Measurements from ENCODE around the gene SLC26A9.

DNA sequence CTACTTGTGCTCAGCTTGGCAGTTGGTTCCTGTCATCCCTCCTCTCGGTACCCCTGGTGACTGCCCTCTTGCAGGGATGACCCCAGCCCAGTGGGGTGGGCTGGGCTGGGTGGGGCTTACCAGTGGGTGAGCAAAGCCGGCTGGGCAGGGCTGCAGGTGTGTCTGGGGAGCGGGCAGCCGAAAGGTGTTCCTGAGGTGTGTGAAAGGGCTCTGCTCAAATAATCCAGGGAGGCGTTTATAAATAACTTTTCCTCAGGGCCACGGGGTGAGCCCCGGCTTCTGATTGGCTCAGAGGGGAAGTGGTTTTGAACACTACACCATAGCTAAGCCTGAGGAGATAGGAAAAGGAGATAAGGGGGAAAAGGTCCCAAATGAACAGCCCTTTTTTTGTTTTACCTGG, at the start of gene SLC26A9:
- no peak for TF ChIP-seq EP300 (IDR thresholded peaks at IDR 0.05; ENCODE audit: borderline replicate concordance)
- no peak for TF ChIP-seq EGR1 (IDR thresholded peaks at IDR 0.05)
- no peak for TF ChIP-seq RAD21 (IDR thresholded peaks at IDR 0.05; ENCODE audit: low read depth)
- no peak for TF ChIP-seq TEAD4 (IDR thresholded peaks at IDR 0.05)
- TF ChIP-seq ZBTB7A (IDR thresholded peaks at IDR 0.05; ENCODE audit: low read depth) = no peak
- TF ChIP-seq, protein P1, sequence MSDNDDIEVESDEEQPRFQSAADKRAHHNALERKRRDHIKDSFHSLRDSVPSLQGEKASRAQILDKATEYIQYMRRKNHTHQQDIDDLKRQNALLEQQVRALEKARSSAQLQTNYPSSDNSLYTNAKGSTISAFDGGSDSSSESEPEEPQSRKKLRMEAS (IDR thresholded peaks at IDR 0.05) = no peak
- TF ChIP-seq, protein P2, sequence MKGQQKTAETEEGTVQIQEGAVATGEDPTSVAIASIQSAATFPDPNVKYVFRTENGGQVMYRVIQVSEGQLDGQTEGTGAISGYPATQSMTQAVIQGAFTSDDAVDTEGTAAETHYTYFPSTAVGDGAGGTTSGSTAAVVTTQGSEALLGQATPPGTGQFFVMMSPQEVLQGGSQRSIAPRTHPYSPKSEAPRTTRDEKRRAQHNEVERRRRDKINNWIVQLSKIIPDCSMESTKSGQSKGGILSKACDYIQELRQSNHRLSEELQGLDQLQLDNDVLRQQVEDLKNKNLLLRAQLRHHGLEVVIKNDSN (IDR thresholded peaks at IDR 0.05) = no peak
- TF ChIP-seq, protein P3, sequence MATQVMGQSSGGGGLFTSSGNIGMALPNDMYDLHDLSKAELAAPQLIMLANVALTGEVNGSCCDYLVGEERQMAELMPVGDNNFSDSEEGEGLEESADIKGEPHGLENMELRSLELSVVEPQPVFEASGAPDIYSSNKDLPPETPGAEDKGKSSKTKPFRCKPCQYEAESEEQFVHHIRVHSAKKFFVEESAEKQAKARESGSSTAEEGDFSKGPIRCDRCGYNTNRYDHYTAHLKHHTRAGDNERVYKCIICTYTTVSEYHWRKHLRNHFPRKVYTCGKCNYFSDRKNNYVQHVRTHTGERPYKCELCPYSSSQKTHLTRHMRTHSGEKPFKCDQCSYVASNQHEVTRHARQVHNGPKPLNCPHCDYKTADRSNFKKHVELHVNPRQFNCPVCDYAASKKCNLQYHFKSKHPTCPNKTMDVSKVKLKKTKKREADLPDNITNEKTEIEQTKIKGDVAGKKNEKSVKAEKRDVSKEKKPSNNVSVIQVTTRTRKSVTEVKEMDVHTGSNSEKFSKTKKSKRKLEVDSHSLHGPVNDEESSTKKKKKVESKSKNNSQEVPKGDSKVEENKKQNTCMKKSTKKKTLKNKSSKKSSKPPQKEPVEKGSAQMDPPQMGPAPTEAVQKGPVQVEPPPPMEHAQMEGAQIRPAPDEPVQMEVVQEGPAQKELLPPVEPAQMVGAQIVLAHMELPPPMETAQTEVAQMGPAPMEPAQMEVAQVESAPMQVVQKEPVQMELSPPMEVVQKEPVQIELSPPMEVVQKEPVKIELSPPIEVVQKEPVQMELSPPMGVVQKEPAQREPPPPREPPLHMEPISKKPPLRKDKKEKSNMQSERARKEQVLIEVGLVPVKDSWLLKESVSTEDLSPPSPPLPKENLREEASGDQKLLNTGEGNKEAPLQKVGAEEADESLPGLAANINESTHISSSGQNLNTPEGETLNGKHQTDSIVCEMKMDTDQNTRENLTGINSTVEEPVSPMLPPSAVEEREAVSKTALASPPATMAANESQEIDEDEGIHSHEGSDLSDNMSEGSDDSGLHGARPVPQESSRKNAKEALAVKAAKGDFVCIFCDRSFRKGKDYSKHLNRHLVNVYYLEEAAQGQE (IDR thresholded peaks at IDR 0.05; ENCODE audit: low read depth) = no peak
- TF ChIP-seq YY1 (IDR thresholded peaks at IDR 0.05; ENCODE audit: low read depth) = no peak
- no peak for TF ChIP-seq CEBPB (IDR thresholded peaks at IDR 0.05)
- no peak for TF ChIP-seq TAF1 (IDR thresholded peaks at IDR 0.05; ENCODE audit: low read depth)
- no peak for TF ChIP-seq CREB1 (IDR thresholded peaks at IDR 0.05; ENCODE audit: low read depth)

All from Ishikawa (cell line).